GM19438 (cell line): ENCODE measurements around the gene FLYWCH2.
"Not testable (repeated sequence)": the region's sequence is repeated elsewhere in the genome, so short reads cannot be mapped to it uniquely, and the experiment has no call there.

Experiments
- ATAC-seq: cut with Tn5 transposase; IDR thresholded peaks from one replicate; pipeline ENCODE4 v1.9.1; 2021; ENCODE audit warnings: low read depth; ENCODE audit not compliant: unreplicated experiment

FLYWCH2 gene

DNA sequence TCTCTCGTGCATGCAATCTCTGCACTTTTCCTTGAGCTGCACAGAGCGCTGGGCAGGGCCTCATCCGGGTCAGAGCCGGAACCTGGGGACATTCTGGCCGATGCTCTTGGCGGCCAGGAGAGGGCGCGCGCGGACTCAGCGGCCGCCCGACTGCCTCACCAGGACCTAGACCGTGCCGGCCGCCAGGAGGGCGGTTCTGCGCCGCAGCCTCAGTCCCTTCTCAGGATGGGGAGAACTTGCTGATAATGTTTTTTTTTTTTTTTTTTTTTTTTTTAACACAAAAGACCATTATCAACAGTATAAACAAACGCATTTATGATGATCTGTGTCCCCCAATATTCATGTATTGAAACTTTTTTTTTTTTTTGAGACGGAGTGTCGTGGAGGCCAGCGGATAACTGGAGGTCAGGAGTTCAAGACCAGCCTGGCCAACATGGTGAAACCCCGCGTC, 8.1 kb upstream of the FLYWCH2 start:
- no peak for ATAC-seq

DNA sequence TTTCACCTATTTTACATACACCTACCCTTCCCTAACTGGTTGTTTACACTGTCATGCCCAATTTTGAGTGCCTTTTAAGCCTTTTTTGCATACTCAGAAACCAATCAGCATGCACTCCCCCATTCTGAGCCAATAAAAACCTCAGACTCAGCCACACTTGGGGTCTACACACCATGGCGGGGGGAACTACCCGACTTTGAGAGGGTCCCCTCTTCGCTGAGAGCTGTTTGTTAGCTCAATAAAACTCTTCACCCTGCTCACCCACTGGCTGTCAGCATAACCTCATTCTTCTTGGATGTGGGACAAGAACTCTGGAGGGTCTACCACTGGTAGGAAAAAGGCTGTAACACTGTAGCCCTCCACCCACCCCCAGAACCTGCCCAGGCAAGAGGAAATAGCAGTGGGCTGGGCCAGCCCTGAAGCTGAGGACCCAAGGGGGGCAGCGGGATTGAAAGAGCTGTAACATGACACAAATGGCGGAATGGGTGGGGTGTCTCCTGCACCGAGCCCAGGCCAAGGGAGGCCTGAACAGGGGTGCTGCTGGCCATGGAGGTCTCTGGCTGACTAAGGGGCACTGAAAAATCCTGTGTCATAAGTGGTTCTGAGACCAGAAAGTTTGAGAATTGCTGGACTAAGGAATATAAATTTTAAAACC, 3.0 kb upstream of the FLYWCH2 start:
- ATAC-seq: no peak

DNA sequence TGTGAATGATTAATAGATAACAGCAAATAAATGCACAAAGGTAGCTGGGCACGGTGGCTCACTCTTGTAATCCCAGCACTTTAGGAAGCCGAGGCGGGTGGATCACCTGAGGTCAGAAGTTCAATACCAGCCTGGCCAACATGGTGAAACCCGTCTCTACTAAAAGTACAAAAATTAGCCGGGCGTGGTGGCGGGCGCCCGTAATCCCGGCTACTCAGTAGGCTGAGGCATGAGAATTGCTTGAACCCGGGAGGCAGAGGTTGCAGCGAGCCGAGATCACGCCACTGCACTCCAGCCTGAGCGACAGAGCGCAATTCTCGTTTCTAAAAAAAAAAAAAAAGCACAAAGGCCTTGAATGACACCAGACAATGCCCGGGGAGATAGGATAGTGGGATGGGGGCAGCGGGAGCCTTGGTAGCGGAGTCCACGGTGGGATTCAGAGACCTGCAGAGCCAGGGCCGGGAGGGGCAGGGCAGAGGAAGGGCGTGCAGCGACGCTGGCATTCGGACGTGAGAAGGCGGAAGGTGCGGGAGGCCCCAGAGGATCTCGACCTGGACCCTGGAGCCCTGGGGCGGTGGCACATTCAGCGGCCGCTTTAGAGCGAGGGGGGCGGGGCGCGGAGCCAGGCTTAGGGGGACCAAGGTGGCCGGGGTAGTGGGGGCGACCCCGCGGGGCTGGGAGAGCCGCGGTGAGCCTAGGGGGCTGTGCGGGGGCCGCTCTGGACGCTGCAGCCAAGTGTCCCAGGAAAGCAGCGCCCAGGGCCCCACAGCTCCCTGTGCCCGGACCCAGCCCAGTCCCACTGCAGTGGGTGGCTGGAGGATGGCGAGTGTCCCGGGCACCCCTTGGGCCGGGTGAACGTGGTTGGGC, 999 bp upstream of the FLYWCH2 start:
- ATAC-seq: peak; percentile 0

DNA sequence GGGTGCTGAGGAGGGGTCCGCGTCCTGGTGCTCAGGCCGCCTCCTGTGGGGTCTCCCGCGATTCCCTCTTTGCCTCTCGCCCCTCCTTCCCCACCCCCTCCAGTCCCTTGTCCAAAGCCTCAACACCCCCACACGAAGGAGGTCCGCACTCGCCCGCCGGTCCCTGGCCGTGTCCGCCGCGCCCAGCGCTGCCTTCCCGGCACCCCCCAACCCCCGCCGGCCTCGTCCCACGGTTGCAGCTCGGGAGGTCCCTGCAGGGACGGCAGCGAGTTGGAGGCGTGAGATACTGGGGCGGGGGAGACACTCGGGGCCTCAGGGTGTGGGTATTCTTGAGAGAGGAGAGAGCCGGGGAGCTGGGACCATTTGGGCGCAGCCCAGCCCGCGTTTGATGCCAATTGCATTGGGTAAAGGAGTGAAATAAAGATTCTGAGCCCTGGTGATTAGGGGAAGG, 468 bp downstream of the FLYWCH2 start:
- no peak for ATAC-seq

DNA sequence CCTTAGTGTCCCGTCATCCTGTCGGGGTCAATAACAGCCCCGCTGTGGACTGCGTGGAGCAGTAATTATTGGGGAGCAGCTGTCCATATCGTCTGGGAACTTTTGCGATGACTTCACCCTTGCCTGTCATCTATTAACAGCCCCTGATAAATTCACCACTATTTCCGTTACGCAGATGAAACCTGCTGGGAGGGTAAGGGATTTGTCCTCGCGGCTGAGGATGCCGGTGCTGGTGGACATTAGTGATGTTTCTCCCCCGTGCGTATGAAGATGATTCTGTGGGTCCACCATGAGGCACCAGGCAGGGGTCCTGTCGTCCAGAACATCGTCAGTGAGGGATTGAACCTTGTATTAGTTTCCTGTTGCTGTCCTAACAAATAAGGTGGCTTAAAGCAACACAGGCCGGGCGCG, 1.0 kb downstream of the FLYWCH2 start:
- ATAC-seq: no peak

DNA sequence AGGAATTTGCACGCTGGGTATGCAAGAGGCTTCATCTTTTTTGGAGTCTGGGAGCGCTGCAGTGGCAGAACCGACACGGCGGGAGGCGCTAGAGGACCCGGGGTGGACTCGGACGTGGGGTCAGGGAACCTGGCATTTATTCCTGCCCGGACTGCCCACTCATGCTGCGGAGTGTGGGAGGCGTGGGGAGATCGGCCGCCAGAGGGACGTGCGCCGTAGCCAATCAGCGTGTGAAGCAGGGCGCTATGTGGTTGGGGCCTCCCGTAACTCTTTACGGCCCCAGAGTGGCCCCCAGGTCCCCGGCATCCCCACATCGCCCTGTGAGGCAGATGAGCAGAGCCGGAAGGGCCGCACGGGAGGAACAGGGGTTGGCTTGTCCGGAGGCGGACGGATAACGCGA, 11.2 kb downstream of the FLYWCH2 start:
- no peak for ATAC-seq

DNA sequence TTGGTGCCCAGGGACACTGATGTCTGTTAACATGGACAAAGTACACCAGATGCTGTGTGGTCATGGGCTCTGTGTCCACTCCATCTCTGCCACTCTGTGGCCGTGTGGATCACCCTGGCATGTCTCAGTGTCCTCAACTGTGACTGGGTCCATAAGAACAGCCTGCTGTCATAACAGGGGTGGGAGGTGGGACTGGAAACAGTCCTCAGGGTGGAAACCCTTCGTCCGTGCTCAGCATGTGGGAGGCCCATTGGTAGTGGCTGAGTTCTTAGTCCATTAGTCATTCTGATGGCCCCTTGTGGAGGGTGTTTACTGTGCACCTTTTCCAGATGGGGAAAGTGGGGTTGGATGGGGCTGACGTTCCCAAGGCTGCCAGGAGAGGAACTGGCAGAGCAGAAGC, 12.8 kb downstream of the FLYWCH2 start:
- ATAC-seq: no peak

DNA sequence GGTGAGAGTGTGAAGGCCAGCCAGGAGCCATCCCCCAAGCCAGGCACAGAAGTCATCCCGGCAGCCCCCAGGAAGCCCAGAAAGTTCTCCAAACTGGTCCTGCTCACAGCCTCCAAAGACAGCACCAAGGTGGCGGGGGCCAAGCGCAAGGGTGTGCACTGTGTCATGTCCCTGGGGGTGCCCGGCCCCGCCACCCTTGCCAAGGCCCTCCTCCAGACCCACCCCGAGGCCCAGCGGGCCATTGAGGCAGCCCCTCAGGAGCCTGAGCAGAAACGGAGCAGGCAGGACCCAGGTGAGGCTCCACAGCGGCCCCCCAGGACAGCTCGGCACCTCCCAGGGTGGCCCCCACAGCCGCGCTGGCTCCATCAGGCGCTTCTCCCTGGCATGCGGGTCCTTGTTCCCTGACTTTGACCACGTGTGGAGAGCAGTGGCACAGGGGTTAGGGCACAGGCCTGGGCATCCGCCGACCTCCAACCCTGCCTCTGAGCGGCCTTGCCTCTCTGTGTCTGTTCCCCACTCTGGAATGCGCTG, 13.5 kb downstream of the FLYWCH2 start:
- no peak for ATAC-seq

DNA sequence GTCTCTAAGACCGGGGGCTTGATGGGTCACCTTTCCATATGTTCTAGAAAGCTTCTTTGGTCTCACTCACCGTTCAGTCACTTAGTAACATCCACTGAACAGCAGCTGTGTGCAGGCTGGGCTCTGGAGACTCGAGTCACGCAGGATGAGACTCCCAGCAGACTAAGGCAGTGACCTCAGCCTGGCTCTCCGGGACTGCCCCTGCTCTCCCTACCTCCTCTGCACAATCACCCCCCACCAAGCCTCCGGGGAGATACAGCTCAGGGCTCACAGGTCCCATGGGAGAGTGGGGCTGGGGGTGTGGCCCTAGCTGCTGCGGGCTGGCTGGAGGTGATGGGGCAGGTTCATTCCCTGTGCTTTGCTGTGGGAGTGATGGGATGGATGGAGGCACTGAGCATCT, 14.1 kb downstream of the FLYWCH2 start:
- ATAC-seq: no peak

DNA sequence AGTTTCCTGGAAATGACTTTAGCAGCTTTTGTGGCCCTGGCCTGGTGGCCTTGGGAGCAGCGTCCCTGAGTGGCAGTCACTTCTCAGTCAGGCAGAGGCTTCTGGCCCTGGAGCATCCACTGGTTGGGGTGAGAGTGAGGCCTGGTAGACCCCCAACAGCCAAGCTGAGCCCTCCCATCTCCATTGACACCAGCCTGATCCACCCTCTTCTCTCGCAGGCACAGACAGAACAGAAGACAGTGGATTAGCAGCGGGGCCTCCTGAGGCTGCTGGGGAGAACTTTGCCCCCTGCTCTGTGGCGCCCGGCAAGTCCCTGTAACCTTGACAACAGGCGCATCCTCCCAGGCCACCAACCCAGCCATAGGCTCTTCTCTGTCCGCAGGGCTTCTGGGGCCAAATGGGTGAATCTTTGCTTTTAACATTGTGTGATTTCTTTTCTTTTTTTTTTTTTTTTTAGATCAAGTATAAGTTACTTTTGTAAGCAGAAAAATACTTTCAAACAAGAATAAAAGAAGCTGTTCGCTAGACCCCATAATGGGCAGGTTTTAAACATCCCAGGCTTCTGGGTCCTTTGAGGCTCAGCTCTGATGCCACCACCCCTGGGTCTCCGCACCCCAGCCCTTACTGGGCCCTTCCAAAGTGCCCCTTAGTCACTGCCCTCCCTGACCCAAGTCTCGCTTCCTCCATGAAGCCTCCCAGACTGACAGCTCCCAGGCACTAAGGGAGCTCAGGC, 16.0 kb downstream of the FLYWCH2 start:
- no peak for ATAC-seq

DNA sequence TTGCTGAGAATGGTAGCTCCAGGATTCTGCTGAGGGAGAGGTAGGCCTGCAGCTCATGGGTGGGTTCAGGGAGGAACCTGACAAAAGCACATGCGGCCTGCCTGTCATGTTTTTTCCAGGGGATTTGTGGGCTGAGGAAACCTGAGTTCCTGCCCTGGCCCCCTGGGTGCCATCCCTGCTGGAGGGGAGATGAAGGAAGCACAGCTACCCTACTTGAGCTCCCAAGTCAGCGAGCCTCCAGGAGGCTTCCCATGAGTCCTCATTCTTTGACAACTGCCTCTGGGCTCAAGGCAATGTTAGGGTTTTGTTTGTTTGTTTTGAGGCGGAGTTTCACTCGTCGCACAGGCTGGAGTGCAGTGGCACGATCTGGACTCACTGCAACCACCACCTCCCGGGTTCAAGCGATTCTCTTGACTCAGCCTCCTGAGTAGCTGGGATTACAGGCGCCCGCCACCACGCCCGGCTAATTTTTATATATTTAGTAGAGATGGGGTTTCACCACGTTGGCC, 16.6 kb downstream of the FLYWCH2 start:
- ATAC-seq: no peak

DNA sequence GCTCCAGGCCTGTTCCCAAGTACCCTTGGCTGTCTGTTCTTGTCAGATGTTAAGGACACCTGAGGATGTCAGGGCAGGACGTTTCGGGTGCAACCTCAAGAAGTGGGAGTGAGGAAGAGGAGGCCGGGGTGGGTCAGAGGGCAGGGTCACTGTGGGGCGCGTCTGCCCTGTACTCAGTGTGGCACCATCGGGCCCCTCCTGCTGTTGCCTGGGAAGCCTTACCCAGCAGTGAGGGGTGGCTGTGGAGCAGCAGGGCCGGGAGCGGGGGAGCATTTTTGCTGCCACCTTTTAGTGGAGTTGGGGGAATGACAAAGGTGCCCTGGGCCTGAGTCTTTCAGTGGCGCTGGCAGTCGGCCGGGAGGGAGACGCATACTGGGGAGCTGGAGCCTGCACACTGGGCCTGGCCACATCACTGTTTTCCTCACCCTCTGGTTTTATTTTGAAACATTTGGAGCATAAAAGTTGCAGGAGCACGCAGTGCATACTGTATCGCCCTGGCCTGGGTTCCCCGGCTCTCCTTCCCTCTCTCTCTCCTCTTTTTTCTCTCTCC, 17.6 kb downstream of the FLYWCH2 start:
- ATAC-seq: no peak

DNA sequence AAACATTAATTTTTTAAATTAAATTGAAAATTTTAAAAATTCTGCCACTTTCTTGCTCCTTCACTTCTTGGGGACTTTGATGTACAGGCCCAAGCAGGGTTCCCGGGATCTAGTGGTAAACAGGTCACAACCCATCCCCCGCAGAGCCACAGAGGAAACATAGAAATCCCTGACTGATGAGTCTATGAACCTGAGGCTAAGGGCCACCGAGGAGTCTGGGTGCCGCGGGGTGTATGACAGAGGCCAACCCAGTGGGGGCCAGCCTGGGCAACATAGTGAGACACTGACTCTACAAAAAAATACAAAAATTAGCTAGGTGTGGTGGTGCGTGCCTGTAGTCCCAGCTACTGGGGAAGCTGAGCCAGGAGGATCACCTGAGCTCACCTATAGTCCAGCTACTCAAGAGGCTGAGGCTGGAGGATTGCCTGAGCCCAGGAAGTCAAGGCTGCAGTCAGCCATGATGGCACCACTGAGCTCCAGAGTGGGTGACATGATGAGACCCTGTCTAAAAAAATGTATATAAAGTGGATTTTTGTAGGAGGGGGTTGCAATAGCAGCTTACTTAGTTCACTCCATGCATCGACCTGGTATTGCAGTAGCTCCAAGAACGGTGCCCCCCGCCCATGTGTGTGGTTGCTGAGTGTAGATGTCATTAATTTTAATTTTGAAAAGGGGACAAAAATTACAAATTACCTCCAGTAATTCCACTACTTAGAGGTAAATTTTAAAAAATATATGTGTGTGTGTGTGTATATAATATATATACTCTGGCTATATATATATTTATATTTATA, 19.5 kb downstream of the FLYWCH2 start:
- no peak for ATAC-seq

DNA sequence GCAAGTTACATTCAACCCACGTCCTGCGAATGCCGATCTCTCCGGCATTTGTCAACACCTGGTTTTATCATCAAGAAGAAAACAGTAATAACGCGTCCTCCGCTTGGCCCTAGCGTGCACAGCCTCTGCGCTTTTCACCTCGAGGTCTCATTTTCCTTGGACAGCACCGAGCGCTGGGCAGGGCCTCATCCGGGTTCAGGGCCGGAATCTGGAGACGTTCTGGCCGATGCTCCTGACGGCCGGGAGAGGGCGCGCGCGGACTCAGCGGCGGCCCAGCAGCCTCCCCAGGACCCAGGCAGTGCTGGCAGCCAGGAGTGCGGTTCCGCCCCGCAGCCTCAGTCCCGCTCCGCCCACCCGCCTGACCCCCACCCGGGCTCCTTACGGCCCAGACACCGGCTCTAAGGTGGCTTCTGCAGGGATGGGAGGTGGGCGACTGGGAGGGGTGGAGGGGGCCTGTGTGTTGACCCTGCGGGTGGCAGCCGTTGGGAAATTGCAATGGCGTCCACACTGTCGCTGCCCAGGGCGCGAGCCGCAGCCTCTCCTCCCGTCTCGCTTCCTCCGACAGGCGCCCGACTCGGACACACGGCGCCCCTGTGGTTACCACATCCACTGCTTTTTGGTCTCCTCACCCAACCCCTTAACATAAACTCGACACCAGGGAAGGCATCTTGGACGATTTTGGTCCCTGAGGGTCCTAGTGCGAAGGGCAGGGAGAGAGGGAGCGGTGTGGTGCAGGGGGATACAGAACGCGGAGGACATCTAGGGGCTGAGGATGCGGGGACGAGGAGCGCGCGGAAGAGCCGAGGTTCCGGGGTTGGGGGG, 21.3 kb downstream of the FLYWCH2 start:
- ATAC-seq: peak; percentile 49

DNA sequence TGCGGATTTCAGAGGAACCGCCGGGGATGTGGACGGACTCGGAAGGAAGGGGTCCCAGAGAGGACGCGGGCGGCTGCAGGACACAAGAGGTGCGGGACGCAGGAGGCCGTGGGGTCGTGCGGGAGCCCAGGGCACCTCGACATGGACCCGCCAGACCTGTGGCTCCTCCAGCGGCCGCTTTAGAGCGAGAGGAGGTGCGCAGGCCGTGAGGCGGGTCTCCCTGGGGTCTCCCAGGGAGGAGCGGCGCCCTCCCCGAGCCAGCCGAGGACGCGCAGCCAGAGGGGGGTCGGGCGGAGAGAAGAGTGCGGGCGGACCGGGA, 21.9 kb downstream of the FLYWCH2 start:
- ATAC-seq: peak; percentile 4

DNA sequence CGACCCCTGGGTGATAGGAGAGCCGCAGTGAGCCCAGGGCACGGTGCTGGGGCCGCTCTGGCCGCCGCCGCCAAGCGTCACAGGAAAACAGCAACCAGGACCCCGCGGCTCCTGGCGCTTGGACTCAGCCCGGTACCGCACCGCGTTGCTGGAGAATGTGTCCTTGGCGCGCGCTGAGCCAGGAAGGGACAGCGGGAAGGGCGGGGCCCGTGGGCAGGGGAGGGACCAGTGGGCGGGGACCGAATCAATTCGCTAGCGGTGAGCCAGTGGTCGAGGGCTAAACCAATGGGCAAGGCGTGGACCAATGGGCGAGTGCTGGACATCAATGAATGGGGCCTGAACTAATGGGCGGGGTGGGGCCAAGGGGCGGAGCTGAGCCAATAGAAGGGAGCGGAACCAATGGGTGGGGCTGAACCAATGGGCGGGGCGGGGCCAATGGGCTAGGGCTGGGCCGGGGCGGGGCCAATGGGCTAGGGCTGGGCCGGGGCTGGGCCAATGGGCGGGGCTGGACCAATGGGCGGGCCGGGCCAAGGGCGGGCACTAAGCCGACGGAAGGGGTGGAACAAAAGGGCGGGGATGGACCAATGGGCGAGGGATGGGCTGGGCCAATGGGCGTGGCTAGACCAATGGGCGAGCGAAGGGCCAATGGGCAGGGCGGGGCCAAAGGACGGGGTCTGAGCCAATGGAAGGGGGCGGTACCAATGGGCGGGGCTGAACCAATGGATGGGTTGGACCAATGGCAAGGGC, 22.4 kb downstream of the FLYWCH2 start:
- ATAC-seq: peak; percentile 71

DNA sequence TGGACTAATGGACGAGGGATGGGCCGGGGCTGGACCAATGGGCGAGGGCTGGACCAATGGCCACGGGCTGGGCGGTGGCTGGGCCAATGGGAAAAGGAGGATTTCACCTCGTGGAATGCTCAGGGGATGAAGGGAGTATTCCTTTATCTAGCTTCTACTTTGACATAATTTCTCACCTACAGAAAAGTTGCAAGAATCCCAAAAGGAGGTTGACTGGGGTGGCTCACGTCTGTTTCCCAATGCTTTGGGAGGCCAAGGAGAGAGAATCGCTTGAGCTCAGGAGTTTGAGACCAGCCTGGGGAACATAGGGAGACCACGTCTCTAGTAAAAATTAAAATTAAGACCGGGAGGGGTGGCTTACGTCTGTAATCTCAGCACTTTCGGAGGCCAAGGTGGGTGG, 23.0 kb downstream of the FLYWCH2 start:
- ATAC-seq: no peak

DNA sequence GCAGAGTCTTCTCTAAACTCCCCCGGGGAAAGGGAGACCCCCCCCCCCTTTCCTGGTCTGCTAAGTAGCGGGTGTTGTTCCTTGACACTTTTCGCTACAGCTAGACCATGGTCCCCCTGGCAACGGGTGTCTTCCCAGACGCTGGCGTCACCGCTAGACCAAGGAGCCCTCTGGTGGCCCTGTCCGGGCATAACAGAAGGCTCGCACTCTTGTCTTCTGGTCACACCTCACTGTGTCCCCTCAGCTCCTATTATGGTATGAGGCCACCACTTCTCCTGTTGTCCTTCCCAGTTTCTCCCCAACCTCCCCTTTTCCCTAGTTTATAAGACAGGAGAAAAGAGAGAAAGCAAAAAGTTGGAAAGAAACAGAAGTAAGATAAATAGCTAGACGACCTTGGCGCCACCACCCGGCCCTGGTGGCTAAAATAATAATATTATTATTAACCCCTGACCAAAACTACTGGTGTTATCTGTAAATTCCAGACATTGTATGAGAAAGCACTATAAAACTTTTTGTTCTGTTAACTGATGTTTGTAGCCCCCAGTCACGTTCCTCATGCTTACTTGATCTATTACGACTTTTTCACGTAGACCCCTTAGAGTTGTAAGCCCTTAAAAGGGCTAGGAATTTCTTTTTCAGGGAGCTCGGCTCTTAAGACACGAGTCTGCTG, 24.2 kb downstream of the FLYWCH2 start:
- ATAC-seq: not testable (repeated sequence)
